MM.1S (cell line): ENCODE measurements around the gene KPNB1.
"Not testable (repeated sequence)": the region's sequence is repeated elsewhere in the genome, so short reads cannot be mapped to it uniquely, and the experiment has no call there.

Experiments
- DNase-seq: peaks from one replicate; pipeline ENCODE4 v3.0.0-alpha.2; 2015
- H2AFZ ChIP-seq: fragments of 300-600 bp; sonication (generic); 2 replicates; pipeline ENCODE4 v1.6.0; 2016; ENCODE audit warnings: antibody characterized with exemption, low read length
- H3F3A ChIP-seq: fragments of 300-600 bp; sonication (generic); 2 replicates; pipeline ENCODE4 v1.6.1; 2016; ENCODE audit warnings: mild to moderate bottlenecking, antibody characterized with exemption, low read length, moderate library complexity, mixed read lengths; ENCODE audit not compliant: insufficient read depth
- H3K27ac ChIP-seq: fragments of 300-600 bp; sonication (generic); 2 replicates; pipeline ENCODE4 v1.5.1; 2016; ENCODE audit warnings: mild to moderate bottlenecking, low read length
- H3K27me3 ChIP-seq: fragments of 300-600 bp; sonication (generic); replicated peaks from 2 replicates; pipeline ENCODE4 v1.6.0; 2016; ENCODE audit warnings: low read length; ENCODE audit not compliant: insufficient read depth
- H3K36me3 ChIP-seq: fragments of 300-600 bp; sonication (generic); replicated peaks from 2 replicates; pipeline ENCODE4 v1.6.1; 2016; ENCODE audit warnings: mild to moderate bottlenecking, low read length, mixed read lengths; ENCODE audit not compliant: insufficient read depth
- H3K4me1 ChIP-seq: fragments of 300-600 bp; sonication (generic); 2 replicates; pipeline ENCODE4 v1.6.1; 2016; ENCODE audit warnings: low read length, mixed read lengths
- H3K4me2 ChIP-seq: fragments of 300-600 bp; sonication (generic); 2 replicates; pipeline ENCODE4 v1.6.0; 2016; ENCODE audit warnings: low read depth, low read length
- H3K4me3 ChIP-seq: fragments of 300-600 bp; sonication (generic); 2 replicates; pipeline ENCODE4 v1.5.1; 2016; ENCODE audit warnings: low read length, mixed read lengths
- H3K79me2 ChIP-seq: fragments of 300-600 bp; sonication (generic); 2 replicates; pipeline ENCODE4 v1.6.1; 2016; ENCODE audit warnings: mixed run types, low read length, mixed read lengths
- H3K9ac ChIP-seq: fragments of 300-600 bp; sonication (generic); 2 replicates; pipeline ENCODE4 v1.6.1; 2016; ENCODE audit warnings: low read length, mixed read lengths
- H3K9me2 ChIP-seq: fragments of 300-600 bp; sonication (generic); replicated peaks from 2 replicates; pipeline ENCODE4 v1.6.1; 2016; ENCODE audit warnings: mild to moderate bottlenecking, low read length, mixed read lengths; ENCODE audit not compliant: insufficient read depth
- H3K9me3 ChIP-seq: fragments of 300-600 bp; sonication (generic); replicated peaks from 2 replicates; pipeline ENCODE4 v1.6.1; 2016; ENCODE audit warnings: mild to moderate bottlenecking, low read length, mixed read lengths; ENCODE audit not compliant: insufficient read depth
- H4K20me1 ChIP-seq: fragments of 300-600 bp; sonication (generic); 2 replicates; pipeline ENCODE4 v1.6.1; 2016; ENCODE audit warnings: mild to moderate bottlenecking, low read length, moderate library complexity, mixed read lengths; ENCODE audit not compliant: insufficient read depth
- CTCF ChIP-seq: fragments of 300-600 bp; sonication (generic); IDR thresholded peaks from 2 replicates; pipeline ENCODE4 v1.5.1; 2016; ENCODE audit warnings: antibody characterized with exemption, low read length, mixed read lengths
- EZH2 ChIP-seq: fragments of 300-600 bp; sonication (generic); optimal IDR thresholded peaks from 2 replicates; pipeline ENCODE3; 2017; ENCODE audit warnings: low read depth, mild to moderate bottlenecking, antibody characterized with exemption, low read length, mixed read lengths
- EZH2phosphoT487 ChIP-seq: fragments of 300-600 bp; sonication (generic); IDR thresholded peaks from 2 replicates; pipeline ENCODE4 v1.6.1; 2018; ENCODE audit warnings: antibody characterized with exemption, low read length

KPNB1 gene

GRCh38 chr17:47676510-47677165 lies 26.9 kb downstream of the KPNB1 start:
- no peaks in the 10 kb centered on the region for H3K9me3 ChIP-seq
- TF ChIP-seq EZH2 (no peak), CTCF (no peak), EZH2phosphoT487 (no peak)
- peaks cover 14% of the 10 kb centered on the region for H3F3A ChIP-seq
- H3K9ac ChIP-seq, result no peak overlapping the region
- peaks cover 9% of the 10 kb centered on the region; the same call in 1 of the 2 replicates for H4K20me1 ChIP-seq
- no peaks in the 10 kb centered on the region for H3K9me2 ChIP-seq
- H2AFZ ChIP-seq, result no peak overlapping the region
- no peaks in the 10 kb centered on the region for H3K27me3 ChIP-seq
- H3K36me3 ChIP-seq, result peaks cover 61% of the 10 kb centered on the region
- H3K27ac ChIP-seq, result no peak overlapping the region
- no peak for DNase-seq
- no peak overlapping the region for H3K4me3 ChIP-seq
- peaks cover 78% of the 10 kb centered on the region for H3K79me2 ChIP-seq
- no peaks in the 10 kb centered on the region for H3K4me1 ChIP-seq
- no peak overlapping the region for H3K4me2 ChIP-seq

GRCh38 chr17:47678196-47678595 lies 28.5 kb downstream of the KPNB1 start:
- peaks cover 64% of the 10 kb centered on the region for H3K36me3 ChIP-seq
- no peak overlapping the region for H3K9ac ChIP-seq
- no peak for DNase-seq
- H3F3A ChIP-seq, result peaks cover 14% of the 10 kb centered on the region
- H3K4me3 ChIP-seq, result no peak overlapping the region
- no peak overlapping the region for H3K4me2 ChIP-seq
- H3K4me1 ChIP-seq, result no peaks in the 10 kb centered on the region
- H3K27me3 ChIP-seq, result no peaks in the 10 kb centered on the region
- no peak overlapping the region for H2AFZ ChIP-seq
- H4K20me1 ChIP-seq, result peaks cover 9% of the 10 kb centered on the region; the same call in 1 of the 2 replicates
- no peak overlapping the region for H3K27ac ChIP-seq
- H3K9me2 ChIP-seq, result no peaks in the 10 kb centered on the region
- H3K9me3 ChIP-seq, result no peaks in the 10 kb centered on the region
- TF ChIP-seq EZH2phosphoT487, result no peak
- TF ChIP-seq EZH2, result no peak
- TF ChIP-seq CTCF, result no peak
- H3K79me2 ChIP-seq, result peaks cover 63% of the 10 kb centered on the region

DNA sequence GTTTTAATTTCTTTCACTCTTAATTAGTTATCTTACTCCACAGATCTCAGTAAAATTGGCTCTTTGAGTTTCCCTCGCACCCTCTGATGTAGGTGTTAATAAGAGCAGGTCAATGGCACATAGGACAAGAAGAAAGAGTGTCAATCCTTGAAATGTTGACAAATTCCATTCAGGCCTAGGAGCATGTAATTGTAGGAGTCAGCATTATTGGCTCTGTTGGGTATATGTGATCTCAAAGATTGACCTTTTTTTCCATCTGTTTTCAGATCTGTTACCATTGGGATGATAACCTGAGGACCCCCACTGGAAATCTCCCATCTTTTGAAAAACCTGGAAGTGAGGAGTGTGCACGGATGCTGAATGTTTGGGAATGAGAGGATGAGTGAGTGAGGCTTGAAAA lies 32.4 kb downstream of the KPNB1 start:
- Histone ChIP-seq H3K4me2 (no peak overlapping the region), H3K27me3 (no peaks in the 10 kb centered on the region), H3K27ac (no peak overlapping the region), H3K36me3 (peaks cover 42% of the 10 kb centered on the region), H4K20me1 (peaks cover 4% of the 10 kb centered on the region; the same call in 1 of the 2 replicates), H3K9ac (no peak overlapping the region), H3K9me2 (no peaks in the 10 kb centered on the region), H3K9me3 (no peaks in the 10 kb centered on the region), H3K79me2 (peaks cover 26% of the 10 kb centered on the region), H3F3A (peaks cover 24% of the 10 kb centered on the region), H3K4me3 (no peak overlapping the region), H3K4me1 (no peaks in the 10 kb centered on the region), H2AFZ (no peak overlapping the region)
- DNase-seq, result no peak
- no peak for TF ChIP-seq CTCF

- H3K36me3 ChIP-seq, result peaks cover 36% of the 10 kb centered on the region; the same call in 1 of the 2 replicates
- H3K27ac ChIP-seq, H3K9me2 ChIP-seq: not testable (repeated sequence)
Observed at GRCh38 chr17:47682727-47683126, 33.0 kb downstream of the KPNB1 start.

More at GRCh38 chr17:47682727-47683126, 33.0 kb downstream of the KPNB1 start:
- not testable (repeated sequence) for H3K9me3 ChIP-seq, H3K4me2 ChIP-seq, H3K27me3 ChIP-seq, H3K4me3 ChIP-seq, H3K9ac ChIP-seq, H3K4me1 ChIP-seq, H2AFZ ChIP-seq, H4K20me1 ChIP-seq, DNase-seq
- H3K79me2 ChIP-seq, result peaks cover 22% of the 10 kb centered on the region
- peaks cover 29% of the 10 kb centered on the region for H3F3A ChIP-seq
